EL (cell line): Measurements from ENCODE around the gene SCRN2.
A peak's percentile ranks its signal among the peaks of the same experiment; 100 is the strongest.

Experiments
- DNase-seq: peaks from one replicate; pipeline ENCODE4 v3.0.0-alpha.2; 2016

SCRN2 gene

GRCh38 chr17:47871048-47871447 is 30.0 kb upstream of the SCRN2 start:
- DNase-seq = no peak

DNA sequence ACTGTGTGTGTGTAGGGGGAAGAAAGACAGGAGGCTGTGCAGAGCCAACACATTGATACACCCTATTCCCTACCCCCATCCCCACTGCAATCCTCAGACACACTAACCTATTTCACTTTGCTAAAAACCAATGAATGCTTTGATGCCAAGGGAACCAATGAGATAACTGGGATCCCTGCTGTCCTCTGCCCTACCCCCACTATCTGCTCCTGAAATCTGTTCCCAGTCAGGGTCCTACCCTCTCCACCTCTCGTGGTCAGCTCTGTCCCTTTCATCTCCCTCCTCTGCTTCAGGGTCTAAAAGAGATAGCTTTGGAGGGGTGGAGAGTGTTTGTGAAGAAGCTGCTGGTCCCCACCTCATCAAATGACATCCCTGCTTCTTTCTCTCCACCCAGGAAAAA is 29.0 kb upstream of the SCRN2 start:
- no peak for DNase-seq

- DNase-seq = no peak
Observed at GRCh38 chr17:47869114-47869513, 28.0 kb upstream of the SCRN2 start.

DNA sequence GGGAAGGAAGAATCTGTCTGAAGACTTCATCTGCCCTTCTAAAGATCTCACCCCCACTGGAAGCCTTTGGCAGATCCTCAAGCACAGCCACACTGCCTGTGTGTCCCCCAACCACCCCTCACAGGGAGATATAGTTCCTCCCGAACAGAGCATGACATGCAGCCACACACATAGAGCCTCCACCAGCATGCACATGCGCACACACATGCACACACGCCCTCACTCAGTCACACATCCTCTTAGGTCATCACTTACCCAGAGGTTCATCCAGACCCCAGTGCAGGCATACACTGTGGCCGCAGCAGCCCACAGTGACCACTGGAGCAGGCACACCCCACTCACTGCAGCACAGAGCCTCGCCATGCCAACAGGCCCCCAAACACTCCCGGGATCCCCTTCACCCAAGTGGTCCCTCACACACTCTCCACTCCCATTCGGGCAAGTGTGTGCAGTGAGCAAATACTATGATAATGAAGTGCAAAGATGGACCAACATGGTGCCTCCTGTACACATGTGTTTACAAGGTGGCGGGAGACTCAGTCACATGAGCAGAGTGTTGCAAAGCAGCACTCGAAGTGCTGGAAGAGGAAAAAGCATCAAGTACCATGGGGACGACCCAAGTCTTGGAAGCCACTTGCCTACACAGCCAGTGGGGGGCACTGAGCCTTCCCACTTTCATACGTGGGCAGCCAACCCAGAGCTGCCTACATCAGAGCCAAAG is 26.9 kb upstream of the SCRN2 start:
- no peak for DNase-seq

DNA sequence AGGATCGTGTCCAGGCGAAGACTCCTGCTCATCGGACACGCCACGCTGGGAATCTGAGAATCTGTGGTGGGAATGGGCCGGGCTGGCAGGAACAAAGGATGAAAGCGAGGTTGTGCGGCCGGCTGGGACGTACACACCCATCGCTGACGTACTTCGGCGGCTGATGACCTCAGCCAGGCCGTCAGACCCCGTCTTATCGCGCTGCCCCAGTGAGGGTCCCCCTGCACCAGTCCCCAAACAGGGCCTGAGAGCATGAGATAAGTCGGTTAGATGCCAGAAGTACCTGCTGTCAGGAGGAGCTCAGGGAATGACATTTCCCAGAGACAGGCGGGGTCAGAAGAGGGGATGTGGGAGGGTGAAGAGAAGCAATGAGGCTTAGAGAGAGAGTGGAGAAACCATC is 25.9 kb upstream of the SCRN2 start:
- DNase-seq = no peak

- peak; percentile 58 for DNase-seq
Observed at GRCh38 chr17:47864791-47865216, 23.7 kb upstream of the SCRN2 start.

DNA sequence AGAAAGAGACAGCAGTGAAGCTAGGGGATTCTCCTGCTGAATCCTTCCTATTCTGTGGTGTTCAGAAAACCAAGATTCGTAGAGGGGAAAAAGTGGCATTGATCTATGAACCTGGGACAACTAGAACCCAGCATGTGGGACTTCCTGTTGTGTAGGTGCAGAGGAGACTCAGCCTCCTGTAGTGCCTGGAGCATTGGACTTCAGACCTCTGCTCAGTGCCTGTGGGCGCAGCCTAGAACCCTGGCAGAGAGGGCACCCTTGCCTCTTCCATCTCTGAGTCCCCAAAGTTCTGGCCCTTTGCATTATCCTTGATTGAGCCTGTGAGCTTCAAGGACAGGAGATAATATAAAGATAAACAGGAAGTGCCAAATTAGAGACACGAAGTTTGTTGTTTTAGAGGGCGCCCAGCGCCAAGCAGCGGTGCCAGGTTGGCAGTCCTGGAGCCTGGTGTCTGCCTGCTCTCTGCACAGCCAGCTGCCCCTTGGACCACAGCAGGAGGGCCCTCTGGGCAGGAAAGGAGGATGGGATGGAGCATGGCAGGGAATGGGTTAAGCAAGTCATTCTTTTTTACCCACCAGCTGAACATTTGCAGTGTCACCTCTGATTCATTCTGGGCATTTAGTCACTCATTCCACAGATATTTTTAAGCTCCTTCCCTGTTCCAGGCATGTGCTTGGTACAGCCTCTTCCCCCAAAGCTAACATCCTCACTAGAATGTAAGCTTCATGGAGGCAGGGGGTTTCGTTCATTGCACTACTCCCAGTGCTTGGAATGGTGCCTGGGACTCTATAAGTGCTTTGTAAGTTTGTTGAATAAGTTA is 21.8 kb upstream of the SCRN2 start:
- peak; percentile 92 for DNase-seq

DNA sequence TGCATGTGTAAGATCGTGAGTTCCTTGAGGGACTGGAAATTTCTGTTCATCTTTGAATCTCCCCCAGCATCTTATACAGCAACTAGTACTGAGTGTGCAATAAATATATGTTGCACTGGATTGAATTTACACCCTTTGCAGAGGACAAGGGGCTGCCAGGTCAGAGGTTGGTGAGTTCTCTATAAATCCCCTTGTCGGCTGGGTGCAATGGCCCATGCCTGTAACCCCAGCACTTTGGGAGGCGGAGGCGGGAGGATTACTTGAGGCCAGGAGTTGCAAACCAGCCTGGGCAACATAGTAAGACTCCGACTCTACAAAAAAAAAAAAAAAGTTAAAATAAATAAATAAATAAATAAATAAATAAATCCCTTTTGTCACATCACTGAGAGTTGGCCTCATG is 19.3 kb upstream of the SCRN2 start:
- no peak for DNase-seq

- no peak for DNase-seq
Observed at GRCh38 chr17:47857551-47858455, 16.7 kb upstream of the SCRN2 start.

DNA sequence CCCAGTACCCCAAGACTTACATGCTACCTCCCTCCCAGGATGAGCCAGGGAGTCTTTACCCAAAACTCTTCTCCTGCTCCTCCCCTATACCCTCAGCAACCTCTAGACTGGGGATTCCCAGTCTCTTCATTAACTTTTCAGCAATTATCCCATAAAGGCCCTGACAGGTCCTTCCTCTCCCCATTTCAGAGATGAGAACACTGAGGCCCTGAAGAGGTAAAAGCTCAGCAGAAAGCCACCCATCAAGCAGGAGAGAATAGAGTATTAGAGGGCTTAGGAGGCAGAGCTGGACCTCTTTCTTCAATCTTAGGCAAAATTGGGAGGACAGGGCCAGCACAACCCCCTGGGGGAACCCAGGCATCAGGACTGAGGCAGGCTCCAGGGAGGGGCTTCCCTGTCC is 15.8 kb upstream of the SCRN2 start:
- DNase-seq = no peak

GRCh38 chr17:47855737-47856136 is 14.7 kb upstream of the SCRN2 start:
- no peak for DNase-seq

DNA sequence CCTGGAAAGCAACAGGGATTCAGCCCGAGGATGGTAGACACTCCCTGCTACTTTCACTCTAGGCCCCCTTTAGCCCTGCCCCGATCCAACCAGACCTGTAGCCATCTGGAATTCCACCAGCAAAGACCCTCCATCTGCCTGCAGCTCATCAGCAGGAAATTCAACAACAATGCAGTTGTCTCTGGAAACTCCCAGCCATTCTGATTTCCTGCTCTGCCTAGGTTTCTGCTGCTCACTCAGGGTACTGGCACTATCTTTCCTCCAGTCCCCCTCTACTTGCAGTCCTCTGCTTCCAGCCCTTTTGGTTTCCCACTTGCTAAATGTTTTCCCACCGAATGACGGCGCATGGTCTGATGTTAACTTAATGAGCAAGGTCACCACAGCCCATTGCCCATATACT is 12.5 kb upstream of the SCRN2 start:
- DNase-seq = no peak

DNA sequence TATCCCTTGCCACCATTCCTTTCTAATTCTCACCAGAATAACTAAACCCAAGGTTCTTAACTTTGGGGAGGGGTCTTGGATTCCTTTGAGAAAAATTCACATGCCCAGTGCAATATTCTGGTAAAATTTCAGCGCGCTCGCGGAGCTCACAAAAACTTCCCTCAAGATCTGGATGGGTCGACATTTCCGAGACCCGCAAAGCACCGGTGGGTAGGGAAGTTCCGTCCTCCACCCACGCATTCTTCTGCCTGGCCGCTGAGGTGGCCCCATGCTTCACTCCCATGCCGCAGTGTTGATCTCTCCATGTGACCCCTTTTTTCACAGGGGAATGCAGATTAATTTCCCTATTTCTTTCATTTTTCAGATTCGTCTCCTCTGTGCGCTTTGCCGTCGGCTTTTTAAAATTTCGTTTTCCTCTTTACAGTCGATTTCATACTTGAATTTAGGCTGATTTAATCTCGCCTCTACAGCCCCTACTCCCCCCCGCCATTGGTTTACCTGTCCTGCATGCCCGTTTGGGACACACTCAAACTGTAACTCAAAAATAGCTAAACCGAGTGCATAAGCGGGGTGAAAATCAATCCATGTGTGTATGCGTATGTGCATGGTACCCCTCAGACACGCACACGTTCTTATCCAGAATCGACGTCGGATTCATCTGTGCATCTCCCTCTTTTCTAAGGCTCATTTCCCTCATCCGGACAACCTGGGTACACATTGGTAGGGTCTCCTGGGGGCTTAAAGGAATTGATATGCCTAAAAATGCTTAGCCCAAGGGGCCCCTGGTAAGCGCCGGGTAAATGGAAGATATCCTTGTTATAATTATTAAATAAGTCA is 11.3 kb upstream of the SCRN2 start:
- DNase-seq = no peak

- no peak for DNase-seq
Observed at GRCh38 chr17:47851764-47852112, 10.7 kb upstream of the SCRN2 start.

DNA sequence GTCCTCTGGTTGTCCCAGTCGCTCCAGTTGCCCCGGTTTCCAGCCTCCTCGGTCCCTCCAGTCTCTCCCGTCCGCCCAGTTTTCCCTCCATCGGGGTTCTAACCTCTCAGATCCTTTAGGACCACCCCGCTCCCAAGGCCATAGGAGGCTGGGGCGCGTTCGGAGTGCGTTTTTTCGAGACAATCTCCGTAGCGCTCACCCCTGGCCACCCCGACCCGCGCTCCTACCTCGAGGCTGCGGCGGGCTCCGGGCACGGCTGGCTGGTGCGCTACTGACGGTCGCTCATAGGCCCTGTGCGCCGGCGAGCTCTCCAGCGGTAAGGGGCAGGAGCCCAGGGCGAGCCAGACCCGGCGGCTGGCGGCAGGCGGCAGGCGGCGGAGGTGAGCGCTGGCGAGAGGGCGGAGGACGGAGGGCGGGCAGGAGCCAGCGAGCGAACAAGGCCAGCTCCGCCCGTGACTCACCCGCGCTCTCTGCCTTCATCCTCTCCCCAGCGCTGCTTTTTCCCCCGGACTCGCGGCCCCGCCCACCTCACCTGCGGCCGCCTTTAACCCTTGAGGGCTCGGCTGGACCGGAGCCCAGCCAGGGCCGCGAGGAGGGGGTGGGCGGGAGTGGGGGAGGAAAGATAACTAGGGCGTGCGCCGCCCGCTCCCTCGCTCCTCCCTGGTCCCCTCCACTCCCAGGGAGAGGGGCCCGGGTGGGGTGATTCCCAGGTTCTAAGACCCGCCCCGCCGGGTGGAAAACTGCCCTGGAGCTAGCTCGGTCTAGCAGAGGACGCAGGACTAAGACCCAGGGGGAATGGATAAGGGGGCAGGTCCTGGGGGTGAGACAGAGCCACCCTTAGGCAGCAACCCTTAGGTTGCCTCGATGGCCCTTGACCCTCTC is 9.9 kb upstream of the SCRN2 start, which contains the start of gene SP6:
Gene SP6, minus strand, starts transcription at position 472 of the 882 bp plus-strand sequence. CDS start 2,734 bp downstream, outside the sequence.
- DNase-seq = peak; percentile 79

DNA sequence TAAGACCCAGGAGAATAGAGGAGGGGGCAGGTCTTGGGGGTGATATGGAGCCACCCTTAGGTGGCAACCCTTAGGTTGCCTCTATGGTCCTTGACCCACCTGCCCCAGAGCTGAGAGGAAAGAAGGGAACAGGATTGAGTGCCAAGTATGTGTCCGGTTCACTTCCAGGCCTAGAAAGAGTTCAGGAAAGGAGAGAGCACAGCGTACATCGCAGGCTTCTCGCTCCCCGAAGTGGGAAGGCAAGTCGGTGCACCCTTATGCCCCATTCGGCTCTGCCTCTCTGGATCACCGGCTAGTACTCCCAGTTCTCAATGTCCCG is 9.3 kb upstream of the SCRN2 start:
- DNase-seq = no peak

GRCh38 chr17:47848198-47848513 is 7.1 kb upstream of the SCRN2 start:
- no peak for DNase-seq

GRCh38 chr17:47847341-47848197 is 6.5 kb upstream of the SCRN2 start:
- no peak for DNase-seq

GRCh38 chr17:47846716-47847340 is 5.8 kb upstream of the SCRN2 start:
- DNase-seq = no peak

DNA sequence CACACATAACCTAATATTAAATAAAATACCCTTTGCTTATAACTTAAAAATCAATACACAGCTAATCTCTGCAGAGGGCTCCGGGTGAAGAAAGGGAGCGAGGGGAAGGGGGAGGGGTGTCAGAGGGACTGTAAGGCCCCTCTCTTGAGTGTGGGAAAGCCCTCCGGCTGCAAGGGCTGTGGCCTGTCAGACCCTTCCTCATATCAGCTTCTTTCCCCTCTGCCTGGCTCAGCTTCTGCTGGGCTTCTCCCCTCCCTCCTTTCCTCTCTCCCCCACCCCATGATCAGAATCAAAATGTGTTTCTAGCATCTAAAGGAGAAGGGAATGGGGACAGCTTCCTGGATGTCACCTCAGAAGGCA is 4.6 kb upstream of the SCRN2 start:
- DNase-seq = no peak
